ENCODE results near the gene MEG3.

DNA sequence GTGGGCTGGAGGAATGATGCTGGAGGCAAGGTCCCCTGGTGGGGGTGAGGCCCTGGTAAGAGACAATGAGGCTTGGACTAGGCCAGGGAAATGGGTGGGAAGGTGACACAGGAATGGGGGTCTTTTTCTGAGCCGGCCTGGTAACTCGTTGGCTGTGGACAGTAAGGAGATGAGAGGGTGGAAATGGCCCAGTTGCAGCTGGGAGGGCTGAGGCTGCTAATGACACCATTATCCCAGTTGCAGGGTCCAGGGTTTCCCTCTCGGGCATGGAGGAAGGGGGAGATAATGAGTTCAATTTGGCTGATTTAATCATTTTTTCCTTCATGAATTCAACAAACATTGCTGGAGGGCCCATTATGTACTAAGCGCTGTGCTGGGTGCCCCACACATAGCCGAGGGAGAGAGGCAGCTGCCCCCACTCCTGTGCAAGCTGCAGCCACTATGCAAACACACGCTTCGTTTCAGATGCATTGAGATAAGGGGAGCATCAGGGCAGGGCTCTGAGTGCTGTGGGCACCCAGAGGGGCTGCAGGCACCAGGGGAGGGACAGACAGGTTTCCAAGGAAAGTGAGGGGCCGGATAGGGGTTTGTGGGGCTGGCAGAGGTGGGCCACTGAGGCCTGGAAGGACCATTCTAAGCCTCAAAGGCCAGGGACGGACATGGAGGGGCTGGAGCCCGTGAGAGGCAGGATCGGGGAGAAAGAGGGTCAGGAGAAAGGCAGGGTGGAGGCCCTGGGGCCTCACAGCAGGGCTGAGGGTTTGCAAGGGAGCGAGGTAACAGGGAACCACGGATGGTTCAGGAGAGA, 43.2 kb upstream of the MEG3 start:
- TF ChIP-seq, protein P1, sequence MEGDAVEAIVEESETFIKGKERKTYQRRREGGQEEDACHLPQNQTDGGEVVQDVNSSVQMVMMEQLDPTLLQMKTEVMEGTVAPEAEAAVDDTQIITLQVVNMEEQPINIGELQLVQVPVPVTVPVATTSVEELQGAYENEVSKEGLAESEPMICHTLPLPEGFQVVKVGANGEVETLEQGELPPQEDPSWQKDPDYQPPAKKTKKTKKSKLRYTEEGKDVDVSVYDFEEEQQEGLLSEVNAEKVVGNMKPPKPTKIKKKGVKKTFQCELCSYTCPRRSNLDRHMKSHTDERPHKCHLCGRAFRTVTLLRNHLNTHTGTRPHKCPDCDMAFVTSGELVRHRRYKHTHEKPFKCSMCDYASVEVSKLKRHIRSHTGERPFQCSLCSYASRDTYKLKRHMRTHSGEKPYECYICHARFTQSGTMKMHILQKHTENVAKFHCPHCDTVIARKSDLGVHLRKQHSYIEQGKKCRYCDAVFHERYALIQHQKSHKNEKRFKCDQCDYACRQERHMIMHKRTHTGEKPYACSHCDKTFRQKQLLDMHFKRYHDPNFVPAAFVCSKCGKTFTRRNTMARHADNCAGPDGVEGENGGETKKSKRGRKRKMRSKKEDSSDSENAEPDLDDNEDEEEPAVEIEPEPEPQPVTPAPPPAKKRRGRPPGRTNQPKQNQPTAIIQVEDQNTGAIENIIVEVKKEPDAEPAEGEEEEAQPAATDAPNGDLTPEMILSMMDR (IDR thresholded peaks at IDR 0.05), result no peak
- TF ChIP-seq POLR2AphosphoS5 (IDR thresholded peaks at IDR 0.05; ENCODE audit: low read depth, low read length) (no peak), SIN3A (IDR thresholded peaks at IDR 0.05; ENCODE audit: borderline replicate concordance, insufficient read depth, low read depth, low read length) (no peak), TCF7L2 (IDR thresholded peaks at IDR 0.05; ENCODE audit: low read depth, low read length) (no peak)
- TF ChIP-seq, protein P2, sequence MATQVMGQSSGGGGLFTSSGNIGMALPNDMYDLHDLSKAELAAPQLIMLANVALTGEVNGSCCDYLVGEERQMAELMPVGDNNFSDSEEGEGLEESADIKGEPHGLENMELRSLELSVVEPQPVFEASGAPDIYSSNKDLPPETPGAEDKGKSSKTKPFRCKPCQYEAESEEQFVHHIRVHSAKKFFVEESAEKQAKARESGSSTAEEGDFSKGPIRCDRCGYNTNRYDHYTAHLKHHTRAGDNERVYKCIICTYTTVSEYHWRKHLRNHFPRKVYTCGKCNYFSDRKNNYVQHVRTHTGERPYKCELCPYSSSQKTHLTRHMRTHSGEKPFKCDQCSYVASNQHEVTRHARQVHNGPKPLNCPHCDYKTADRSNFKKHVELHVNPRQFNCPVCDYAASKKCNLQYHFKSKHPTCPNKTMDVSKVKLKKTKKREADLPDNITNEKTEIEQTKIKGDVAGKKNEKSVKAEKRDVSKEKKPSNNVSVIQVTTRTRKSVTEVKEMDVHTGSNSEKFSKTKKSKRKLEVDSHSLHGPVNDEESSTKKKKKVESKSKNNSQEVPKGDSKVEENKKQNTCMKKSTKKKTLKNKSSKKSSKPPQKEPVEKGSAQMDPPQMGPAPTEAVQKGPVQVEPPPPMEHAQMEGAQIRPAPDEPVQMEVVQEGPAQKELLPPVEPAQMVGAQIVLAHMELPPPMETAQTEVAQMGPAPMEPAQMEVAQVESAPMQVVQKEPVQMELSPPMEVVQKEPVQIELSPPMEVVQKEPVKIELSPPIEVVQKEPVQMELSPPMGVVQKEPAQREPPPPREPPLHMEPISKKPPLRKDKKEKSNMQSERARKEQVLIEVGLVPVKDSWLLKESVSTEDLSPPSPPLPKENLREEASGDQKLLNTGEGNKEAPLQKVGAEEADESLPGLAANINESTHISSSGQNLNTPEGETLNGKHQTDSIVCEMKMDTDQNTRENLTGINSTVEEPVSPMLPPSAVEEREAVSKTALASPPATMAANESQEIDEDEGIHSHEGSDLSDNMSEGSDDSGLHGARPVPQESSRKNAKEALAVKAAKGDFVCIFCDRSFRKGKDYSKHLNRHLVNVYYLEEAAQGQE (IDR thresholded peaks at IDR 0.05; ENCODE audit: insufficient read depth in 1 of 2, low read depth in 2 of 2, low read length in 1 of 2), result no peak

All from Panc1 (cell line).